Activated CD4-positive, alpha-beta memory T cell treated with anti-CD3 and anti-CD28 coated beads, Interleukin-2, amount 10 ng/mL, durations not matched to agents 7 days and 5 days (primary cell): Measurements from ENCODE around the gene CACNA1C. TPM values are rescaled to one million over a fixed set of nuclear protein-coding genes. Genes with fewer than 3 reads are reported as not detected.

Source experiments
- CTCF ChIA-PET: fragments of 350-600 bp; sonication (Branson Sonifier 250); formaldehyde crosslinking; loops from one replicate; lab custom pipeline; 2021; ENCODE audit warnings: antibody characterized with exemption, inconsistent platforms; lab: Charles Lee
- POLR2A ChIA-PET: fragments of 350-600 bp; sonication (Branson Sonifier 250); formaldehyde crosslinking; loops from one replicate; lab custom pipeline; 2021; ENCODE audit warnings: antibody characterized with exemption; lab: Charles Lee
- DNase-seq: peaks from one replicate; pipeline ENCODE4 v3.0.0-alpha.2; 2020
- H3K27ac Mint-ChIP-seq: one replicate; pipeline ENCODE4 v1.8.0; 2021; ENCODE audit warnings: mild to moderate bottlenecking, mixed read lengths
- H3K27me3 Mint-ChIP-seq: one replicate; pipeline ENCODE4 v1.8.0; 2021; ENCODE audit warnings: mixed read lengths
- H3K36me3 Mint-ChIP-seq: one replicate; pipeline ENCODE4 v1.8.0; 2021; ENCODE audit warnings: low read depth, mixed read lengths
- H3K4me1 Mint-ChIP-seq: one replicate; pipeline ENCODE4 v1.8.0; 2021; ENCODE audit warnings: mixed read lengths
- H3K4me3 Mint-ChIP-seq: one replicate; pipeline ENCODE4 v1.8.0; 2021; ENCODE audit warnings: mild to moderate bottlenecking, mixed read lengths
- H3K9me3 Mint-ChIP-seq: one replicate; pipeline ENCODE4 v1.8.0; 2021; ENCODE audit warnings: mixed read lengths
- total RNA-seq, 2 experiments: library from RNA; stranded (reverse); gene quantifications; one replicate each; pipeline ENCODE4 v1.2.3, GENCODE V29; 2021

The CACNA1C gene
- total RNA-seq, 2 experiments from 2014 or later, result 0.30 TPM

DNA sequence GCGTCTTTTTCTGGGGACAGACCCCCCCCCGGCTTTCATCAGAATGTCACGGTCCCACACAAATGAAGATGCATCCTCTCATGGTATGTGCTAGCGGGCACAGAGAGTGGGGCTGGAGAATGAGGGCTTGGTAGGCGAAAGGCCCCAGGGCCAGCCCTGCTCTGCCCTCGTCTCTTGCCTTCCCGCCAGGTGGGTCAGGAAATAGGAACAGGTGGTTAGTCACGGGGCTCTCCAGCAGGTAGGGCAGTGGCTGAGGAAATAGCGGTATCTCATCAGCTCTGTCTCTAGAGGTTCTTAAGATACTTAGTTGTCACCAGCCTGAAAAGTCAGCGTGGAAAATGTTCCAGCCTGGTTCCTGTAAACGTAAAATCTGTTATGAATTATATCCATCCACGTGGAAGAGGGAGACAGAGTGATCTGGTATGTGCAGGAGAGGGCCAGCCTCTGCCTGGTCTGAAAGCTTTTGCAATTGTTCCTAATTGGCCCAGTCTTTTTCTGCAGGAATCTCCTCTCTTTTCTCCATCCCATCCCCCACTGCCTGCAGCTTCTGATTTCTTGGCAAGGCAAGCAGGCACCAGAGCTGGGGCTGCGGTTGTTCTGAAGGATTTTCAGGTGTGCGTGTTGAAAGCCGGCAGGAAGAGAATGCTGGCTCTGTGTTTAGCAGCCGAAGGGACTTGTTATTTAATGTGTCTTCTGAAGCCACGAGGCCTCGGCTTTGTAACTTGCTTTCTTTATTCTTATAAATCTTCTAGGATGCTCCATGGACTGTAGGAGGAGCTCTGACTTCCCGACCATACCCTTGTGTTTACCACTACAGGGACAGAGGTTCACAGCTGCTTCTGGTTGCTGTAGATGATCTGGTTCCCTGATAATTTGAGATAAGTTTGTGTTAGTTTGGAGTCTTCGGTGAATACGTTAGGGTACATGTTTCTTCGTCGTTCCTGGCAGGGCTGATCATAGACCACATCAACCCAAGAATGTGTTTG is 131.1 kb downstream of the CACNA1C start:
- H3K4me3 Mint-ChIP-seq, result no peak overlapping the region
- CTCF ChIA-PET, result no interaction called here
- no peak overlapping the region for H3K27ac Mint-ChIP-seq

DNA sequence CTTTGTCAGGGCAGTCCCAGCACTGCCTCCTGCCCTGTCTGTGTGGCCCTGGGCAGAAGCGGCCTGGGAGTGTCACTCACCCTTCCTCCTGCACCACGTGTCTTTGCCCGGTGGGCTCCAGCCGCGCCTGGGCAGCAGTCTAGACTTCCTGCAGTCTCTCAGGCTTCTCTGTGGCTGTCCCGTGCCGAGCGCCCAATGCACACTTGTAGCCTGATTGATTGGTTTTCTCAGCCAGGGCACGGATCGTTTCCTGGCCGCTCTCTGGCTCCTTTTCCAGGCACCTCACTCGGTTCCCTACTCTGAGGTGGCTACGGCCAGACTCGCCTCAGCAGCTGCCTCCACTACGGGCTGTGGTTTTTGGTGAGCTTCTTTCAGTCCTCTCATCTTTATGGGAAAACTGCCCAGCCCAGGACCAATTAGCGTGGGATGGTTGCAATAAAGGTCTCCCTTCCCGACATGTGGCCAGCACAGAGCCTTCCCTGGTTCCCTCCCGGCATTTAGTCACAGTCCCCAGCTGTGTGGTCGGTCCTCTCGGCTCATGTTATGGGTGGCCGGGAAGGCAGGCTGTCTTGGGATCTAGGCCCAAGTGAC is 133.1 kb downstream of the CACNA1C start:
- H3K27ac Mint-ChIP-seq, result no peak overlapping the region
- peaks cover 8% of the 10 kb centered on the region for H3K27me3 Mint-ChIP-seq
- H3K4me1 Mint-ChIP-seq, result no peaks in the 10 kb centered on the region
- CTCF ChIA-PET, result no interaction called here
- no peaks in the 10 kb centered on the region for H3K9me3 Mint-ChIP-seq
- H3K36me3 Mint-ChIP-seq, result no peaks in the 10 kb centered on the region
- no peak for DNase-seq
- no peak overlapping the region for H3K4me3 Mint-ChIP-seq
- POLR2A ChIA-PET, result no interaction called here

More for the DNA sequence above, 131.1 kb downstream of the CACNA1C start:
- Mint-ChIP-seq H3K36me3 (no peaks in the 10 kb centered on the region), H3K9me3 (no peaks in the 10 kb centered on the region), H3K27me3 (peaks cover 8% of the 10 kb centered on the region), H3K4me1 (no peaks in the 10 kb centered on the region)
- POLR2A ChIA-PET, result no interaction called here
- DNase-seq, result no peak

DNA sequence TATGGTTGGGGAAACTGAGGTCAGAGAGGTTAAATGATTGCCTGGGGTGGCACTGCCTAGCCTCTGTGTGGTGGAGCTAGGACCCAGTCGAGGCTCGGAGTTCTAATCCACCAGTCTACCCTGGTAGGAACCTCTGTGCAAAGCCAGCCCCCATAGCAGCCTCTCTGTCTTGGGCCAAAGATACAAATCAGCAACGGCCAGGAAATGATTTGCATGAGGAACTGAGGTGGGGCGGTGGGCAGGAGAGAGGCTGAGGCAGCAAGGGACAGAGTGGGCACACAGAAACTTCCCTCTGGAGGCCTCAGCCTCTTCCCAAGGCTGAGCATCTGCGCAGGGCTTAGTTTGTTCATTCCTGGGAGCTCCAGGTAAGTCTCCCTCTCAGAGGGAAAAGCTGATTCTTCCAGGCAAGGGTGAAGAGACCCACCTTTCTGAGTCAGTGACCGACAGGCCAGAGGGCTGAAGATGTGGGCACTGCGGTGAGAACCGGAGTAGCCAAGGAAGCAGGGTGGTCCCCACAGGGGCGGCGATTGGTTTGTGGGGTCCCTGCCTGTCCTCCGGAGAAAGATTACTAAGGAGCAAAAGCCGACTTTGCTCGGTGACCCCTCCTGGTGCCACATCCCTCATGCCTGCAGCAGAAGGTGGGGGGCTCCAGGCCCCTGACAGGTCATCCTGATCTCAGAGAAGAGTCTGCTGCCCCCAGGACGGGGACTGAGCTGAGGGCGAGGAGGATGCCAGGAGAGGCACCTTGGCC is 134.6 kb downstream of the CACNA1C start:
- no peak overlapping the region for H3K27ac Mint-ChIP-seq
- ChIA-PET POLR2A (no interaction called here), CTCF (no interaction called here)
- no peaks in the 10 kb centered on the region for H3K9me3 Mint-ChIP-seq
- H3K27me3 Mint-ChIP-seq, result peaks cover 5% of the 10 kb centered on the region
- H3K4me3 Mint-ChIP-seq, result no peak overlapping the region
- H3K4me1 Mint-ChIP-seq, result no peaks in the 10 kb centered on the region
- no peaks in the 10 kb centered on the region for H3K36me3 Mint-ChIP-seq
- DNase-seq, result no peak

GRCh38 chr12:2190085-2190484 is 137.3 kb downstream of the CACNA1C start:
- Mint-ChIP-seq H3K36me3 (no peaks in the 10 kb centered on the region), H3K9me3 (no peaks in the 10 kb centered on the region), H3K4me3 (no peak overlapping the region), H3K27ac (no peak overlapping the region), H3K27me3 (no peaks in the 10 kb centered on the region), H3K4me1 (no peaks in the 10 kb centered on the region)
- ChIA-PET POLR2A (no interaction called here), CTCF (no interaction called here)
- no peak for DNase-seq

- H3K27ac Mint-ChIP-seq, result no peak overlapping the region
- CTCF ChIA-PET, result no interaction called here
Observed at GRCh38 chr12:2190896-2191533, 138.2 kb downstream of the CACNA1C start.

GRCh38 chr12:2191534-2192153 is 138.9 kb downstream of the CACNA1C start:
- Mint-ChIP-seq H3K27ac (no peak overlapping the region), H3K36me3 (no peaks in the 10 kb centered on the region), H3K9me3 (no peaks in the 10 kb centered on the region), H3K4me1 (no peaks in the 10 kb centered on the region), H3K27me3 (peaks cover 3% of the 10 kb centered on the region), H3K4me3 (no peak overlapping the region)
- POLR2A ChIA-PET, result no interaction called here
- CTCF ChIA-PET, result no interaction called here
- no peak for DNase-seq

More at GRCh38 chr12:2190896-2191533, 138.2 kb downstream of the CACNA1C start:
- Mint-ChIP-seq H3K4me1 (no peaks in the 10 kb centered on the region), H3K4me3 (no peak overlapping the region), H3K27me3 (peaks cover 3% of the 10 kb centered on the region), H3K9me3 (no peaks in the 10 kb centered on the region), H3K36me3 (no peaks in the 10 kb centered on the region)
- POLR2A ChIA-PET, result no interaction called here
- DNase-seq, result no peak

- Mint-ChIP-seq H3K4me1 (no peaks in the 10 kb centered on the region), H3K4me3 (no peak overlapping the region), H3K9me3 (no peaks in the 10 kb centered on the region), H3K27me3 (peaks cover 5% of the 10 kb centered on the region), H3K36me3 (no peaks in the 10 kb centered on the region), H3K27ac (no peak overlapping the region)
- DNase-seq, result no peak
- CTCF ChIA-PET, result no interaction called here
- POLR2A ChIA-PET, result no interaction called here
Observed at GRCh38 chr12:2192231-2192630, 139.4 kb downstream of the CACNA1C start.

DNA sequence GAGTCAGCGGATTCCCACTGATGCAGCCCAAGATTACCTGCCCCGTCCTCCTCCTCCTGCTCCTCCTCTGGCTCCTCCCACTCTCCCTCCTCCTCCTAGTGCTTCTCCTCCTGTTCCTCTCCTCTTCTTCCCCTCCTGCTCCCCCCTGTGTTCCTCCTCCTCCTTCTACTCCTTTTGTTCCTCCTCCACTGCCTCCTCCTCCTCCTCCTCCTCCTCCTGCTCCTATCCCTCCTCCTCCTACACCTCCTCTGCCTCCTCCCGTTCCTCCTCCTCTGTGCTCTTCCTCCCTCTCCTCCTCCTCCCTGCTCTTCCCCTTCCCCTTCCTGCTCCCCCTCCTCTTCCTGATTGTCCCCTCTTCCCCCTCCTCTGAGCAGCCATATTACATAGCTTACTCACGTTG is 141.3 kb downstream of the CACNA1C start:
- ChIA-PET CTCF (no interaction called here), POLR2A (no interaction called here)
- Mint-ChIP-seq H3K36me3 (no peaks in the 10 kb centered on the region), H3K4me3 (no peak overlapping the region), H3K27me3 (peaks cover 7% of the 10 kb centered on the region), H3K4me1 (no peaks in the 10 kb centered on the region), H3K9me3 (no peaks in the 10 kb centered on the region), H3K27ac (no peak overlapping the region)
- no peak for DNase-seq

GRCh38 chr12:2194571-2194970 is 141.8 kb downstream of the CACNA1C start:
- POLR2A ChIA-PET, result no interaction called here
- H3K27ac Mint-ChIP-seq, result no peak overlapping the region
- CTCF ChIA-PET, result no interaction called here
- H3K27me3 Mint-ChIP-seq, result peaks cover 7% of the 10 kb centered on the region
- no peaks in the 10 kb centered on the region for H3K4me1 Mint-ChIP-seq
- no peak overlapping the region for H3K4me3 Mint-ChIP-seq
- DNase-seq, result no peak
- H3K9me3 Mint-ChIP-seq, result no peaks in the 10 kb centered on the region
- no peaks in the 10 kb centered on the region for H3K36me3 Mint-ChIP-seq

DNA sequence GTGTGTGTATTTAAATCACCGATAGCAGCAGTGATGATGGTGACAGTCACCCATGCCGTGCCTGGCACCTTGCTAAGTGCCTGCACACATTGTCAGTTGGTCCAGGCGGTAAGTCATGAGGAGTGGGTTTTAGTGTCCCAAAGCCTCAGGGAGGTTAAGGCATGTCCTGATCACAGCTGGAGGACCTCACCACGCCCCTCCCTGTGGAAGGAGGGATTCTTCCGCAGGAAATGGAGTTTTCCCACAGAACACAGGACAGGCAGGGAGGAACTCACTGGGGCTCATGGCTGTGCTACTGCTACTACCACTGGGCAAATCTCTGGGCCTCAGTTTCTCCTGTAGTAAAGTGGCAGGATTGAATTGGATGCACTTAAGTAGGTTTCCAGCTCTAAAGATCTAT is 142.3 kb downstream of the CACNA1C start:
- POLR2A ChIA-PET, result no interaction called here
- H3K36me3 Mint-ChIP-seq, result no peaks in the 10 kb centered on the region

DNA sequence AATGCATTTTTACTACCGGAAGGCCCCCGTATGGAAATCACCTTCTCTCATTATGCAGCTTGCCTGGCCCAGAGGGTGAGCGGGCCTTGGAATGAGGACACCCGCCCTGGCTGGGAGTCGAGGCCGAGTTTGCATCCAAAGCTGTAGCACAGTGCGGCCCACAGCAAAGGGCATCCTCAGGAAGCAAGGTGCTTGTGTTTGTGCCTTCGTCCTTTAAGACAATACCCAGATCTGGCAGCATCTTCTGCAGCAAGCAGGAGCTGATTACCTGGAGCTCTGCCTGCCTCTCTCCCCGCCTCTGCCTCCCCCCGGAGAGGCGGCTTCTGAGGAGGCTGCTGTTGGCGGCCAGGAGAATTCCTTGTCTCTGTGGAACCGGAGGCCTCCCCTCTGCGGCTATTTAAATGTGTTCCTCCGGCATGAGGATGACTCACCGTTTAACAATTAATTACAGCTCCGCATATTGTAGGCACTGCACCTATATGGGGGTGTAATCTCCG is 145.3 kb downstream of the CACNA1C start:
- H3K9me3 Mint-ChIP-seq, result no peaks in the 10 kb centered on the region
- no peak for DNase-seq
- H3K4me1 Mint-ChIP-seq, result no peaks in the 10 kb centered on the region
- H3K27me3 Mint-ChIP-seq, result peaks cover 12% of the 10 kb centered on the region
- ChIA-PET CTCF (no interaction called here), POLR2A (no interaction called here)
- H3K27ac Mint-ChIP-seq, result no peak overlapping the region
- H3K36me3 Mint-ChIP-seq, result no peaks in the 10 kb centered on the region
- no peak overlapping the region for H3K4me3 Mint-ChIP-seq

More for the DNA sequence above, 142.3 kb downstream of the CACNA1C start:
- CTCF ChIA-PET, result no interaction called here
- H3K27me3 Mint-ChIP-seq, result peaks cover 7% of the 10 kb centered on the region
- no peak for DNase-seq
- H3K4me3 Mint-ChIP-seq, result no peak overlapping the region
- no peak overlapping the region for H3K27ac Mint-ChIP-seq
- H3K4me1 Mint-ChIP-seq, result no peaks in the 10 kb centered on the region
- H3K9me3 Mint-ChIP-seq, result no peaks in the 10 kb centered on the region

DNA sequence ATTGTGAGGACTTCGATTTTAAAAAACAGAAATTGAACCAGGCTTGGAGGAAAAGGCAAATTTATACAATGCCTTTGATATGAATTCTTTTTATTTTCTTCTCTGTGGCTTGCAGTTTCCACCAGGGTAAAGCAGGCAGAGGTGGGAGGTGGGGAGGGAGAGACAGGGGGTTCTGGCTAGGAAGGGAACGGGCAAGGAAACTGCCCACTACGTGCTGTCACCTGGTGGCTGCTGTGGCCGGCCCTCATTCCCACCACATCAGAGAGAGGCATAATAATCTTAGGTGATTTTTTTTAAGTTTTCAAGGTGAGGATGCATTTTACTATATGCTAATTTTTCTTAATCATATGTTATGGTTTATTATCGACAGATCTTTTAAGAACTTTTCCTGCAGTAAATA is 145.8 kb downstream of the CACNA1C start:
- POLR2A ChIA-PET, result no interaction called here
- H3K9me3 Mint-ChIP-seq, result no peaks in the 10 kb centered on the region
- peaks cover 12% of the 10 kb centered on the region for H3K27me3 Mint-ChIP-seq
- H3K4me1 Mint-ChIP-seq, result no peaks in the 10 kb centered on the region
- H3K36me3 Mint-ChIP-seq, result no peaks in the 10 kb centered on the region
- CTCF ChIA-PET, result no interaction called here
- H3K27ac Mint-ChIP-seq, result no peak overlapping the region
- no peak overlapping the region for H3K4me3 Mint-ChIP-seq
- DNase-seq, result no peak
